GM12892 (cell line): Measurements from ENCODE around the gene SPDYE17.
"Not testable (repeated sequence)": the region's sequence is repeated elsewhere in the genome, so short reads cannot be mapped to it uniquely, and the experiment has no call there.

Source experiments
- POLR2AphosphoS5 ChIP-seq: IDR thresholded peaks from 2 replicates; pipeline ENCODE4 v1.6.1; 2011; ENCODE audit warnings: low read depth, low read length, control low read depth
- TAF1 ChIP-seq: IDR thresholded peaks from 2 replicates; pipeline ENCODE4 v1.6.1; 2011; ENCODE audit warnings: low read depth, mild to moderate bottlenecking, control low read depth, low read length, borderline replicate concordance

GRCh38 chr7:77062557-77062956 is 30.4 kb upstream of the SPDYE17 start, which contains the start of gene SPDYE18:
- TF ChIP-seq TAF1, POLR2AphosphoS5: not testable (repeated sequence)
